Right atrium auricular region (tissue), 2 donors: ENCODE measurements around the gene LCA5. TPM values are rescaled to one million over a fixed set of nuclear protein-coding genes. Genes with fewer than 3 reads are reported as not detected.

Source experiments
- DNase-seq: peaks from one replicate; pipeline ENCODE4 v3.0.0-alpha.2; 2019; ENCODE audit warnings: low spot score
- H3K27ac ChIP-seq, 2 donors: fragments of 200-600 bp; sonication (generic); 1 replicate in 1 of 2; 2 replicates in 1 of 2; pipeline ENCODE4 v1.5.1; 2016 to 2019
- H3K27me3 ChIP-seq, 2 donors: fragments of 200-600 bp; sonication (generic); one replicate each; pipeline versions ENCODE4 v1.5.1 to v1.6.0; 2017 to 2019
- H3K36me3 ChIP-seq: fragments of 200-600 bp; sonication (generic); one replicate; pipeline ENCODE4 v1.5.1; 2016
- H3K4me1 ChIP-seq, 2 donors: fragments of 200-600 bp; sonication (generic); one replicate each; pipeline versions ENCODE4 v1.5.1 to v1.6.0; 2017 to 2019
- H3K4me3 ChIP-seq, 2 donors: fragments of 200-600 bp; sonication (generic); 1 replicate in 1 of 2; 2 replicates in 1 of 2; pipeline ENCODE4 v1.5.1; 2017 to 2019; ENCODE audit warnings: mild to moderate bottlenecking in 1 of 2, moderate library complexity in 1 of 2
- H3K9me3 ChIP-seq, 2 donors: fragments of 200-600 bp; sonication (generic); one replicate each; pipeline ENCODE4 v1.5.1; 2019
- total RNA-seq, 2 donors: library from RNA; depleted of rRNA; stranded (reverse); fragments of >200 nt; gene quantifications; one replicate each; pipeline ENCODE4 v1.1.0, GENCODE V29; 2016
- TF ChIP-seq, protein P1 (sequence below), 2 donors: fragments of 200-600 bp; sonication (generic); IDR thresholded peaks; one replicate each; pipeline ENCODE4 v1.5.1; 2019; ENCODE audit warnings: antibody characterized with exemption in 2 of 2

LCA5 gene
- total RNA-seq, 2 donors from 2014 or later, result 2.6 to 2.7 TPM

DNA sequence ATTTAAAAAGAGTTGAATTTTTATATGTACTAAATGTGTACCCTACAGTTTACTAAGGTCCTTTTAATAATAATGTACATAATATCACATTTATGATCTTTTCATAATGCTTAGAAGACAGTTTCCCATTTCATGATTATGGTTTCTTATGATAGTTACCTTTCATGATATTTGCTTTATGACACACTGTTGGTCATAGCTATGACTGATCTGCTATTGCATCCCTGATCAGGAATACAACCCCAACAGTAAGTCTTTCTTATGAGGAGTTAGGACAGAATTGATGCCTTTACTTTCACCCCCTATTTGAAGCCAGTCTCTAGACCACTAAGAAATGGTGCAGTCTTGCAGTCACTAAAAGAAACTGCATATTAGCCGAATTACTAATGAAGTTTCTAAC is 31.0 kb downstream of the LCA5 start:
- no peak overlapping the region for H3K4me3 ChIP-seq
- H3K27me3 ChIP-seq, result no peaks in the 10 kb centered on the region
- TF ChIP-seq, protein P1, sequence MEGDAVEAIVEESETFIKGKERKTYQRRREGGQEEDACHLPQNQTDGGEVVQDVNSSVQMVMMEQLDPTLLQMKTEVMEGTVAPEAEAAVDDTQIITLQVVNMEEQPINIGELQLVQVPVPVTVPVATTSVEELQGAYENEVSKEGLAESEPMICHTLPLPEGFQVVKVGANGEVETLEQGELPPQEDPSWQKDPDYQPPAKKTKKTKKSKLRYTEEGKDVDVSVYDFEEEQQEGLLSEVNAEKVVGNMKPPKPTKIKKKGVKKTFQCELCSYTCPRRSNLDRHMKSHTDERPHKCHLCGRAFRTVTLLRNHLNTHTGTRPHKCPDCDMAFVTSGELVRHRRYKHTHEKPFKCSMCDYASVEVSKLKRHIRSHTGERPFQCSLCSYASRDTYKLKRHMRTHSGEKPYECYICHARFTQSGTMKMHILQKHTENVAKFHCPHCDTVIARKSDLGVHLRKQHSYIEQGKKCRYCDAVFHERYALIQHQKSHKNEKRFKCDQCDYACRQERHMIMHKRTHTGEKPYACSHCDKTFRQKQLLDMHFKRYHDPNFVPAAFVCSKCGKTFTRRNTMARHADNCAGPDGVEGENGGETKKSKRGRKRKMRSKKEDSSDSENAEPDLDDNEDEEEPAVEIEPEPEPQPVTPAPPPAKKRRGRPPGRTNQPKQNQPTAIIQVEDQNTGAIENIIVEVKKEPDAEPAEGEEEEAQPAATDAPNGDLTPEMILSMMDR (IDR thresholded peaks at IDR 0.05), result no peak
- DNase-seq, result no peak
- no peaks in the 10 kb centered on the region for H3K4me1 ChIP-seq
- no peaks in the 10 kb centered on the region for H3K9me3 ChIP-seq
- no peak overlapping the region for H3K27ac ChIP-seq
- H3K36me3 ChIP-seq, result no peaks in the 10 kb centered on the region

DNA sequence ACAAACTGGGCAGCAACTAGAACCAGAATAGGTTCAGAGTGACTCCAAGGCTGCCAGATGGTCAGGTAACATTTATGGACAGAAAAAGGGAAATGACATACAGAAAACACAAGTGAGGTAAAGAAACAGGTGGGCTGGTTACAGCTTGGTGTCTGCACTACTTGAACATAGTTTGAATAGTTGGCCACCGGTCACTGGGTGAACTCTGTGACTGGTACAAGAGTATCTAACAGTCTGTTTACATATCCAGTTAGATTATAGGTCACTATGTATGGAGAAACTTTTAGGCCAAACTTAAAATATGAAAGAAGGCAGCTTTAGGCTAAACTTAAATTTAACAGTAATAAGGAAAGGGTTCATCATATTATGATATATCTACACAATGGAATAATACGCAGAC is 32.9 kb downstream of the LCA5 start:
- no peaks in the 10 kb centered on the region for H3K36me3 ChIP-seq
- TF ChIP-seq, protein P1 (IDR thresholded peaks at IDR 0.05), result no peak

DNA sequence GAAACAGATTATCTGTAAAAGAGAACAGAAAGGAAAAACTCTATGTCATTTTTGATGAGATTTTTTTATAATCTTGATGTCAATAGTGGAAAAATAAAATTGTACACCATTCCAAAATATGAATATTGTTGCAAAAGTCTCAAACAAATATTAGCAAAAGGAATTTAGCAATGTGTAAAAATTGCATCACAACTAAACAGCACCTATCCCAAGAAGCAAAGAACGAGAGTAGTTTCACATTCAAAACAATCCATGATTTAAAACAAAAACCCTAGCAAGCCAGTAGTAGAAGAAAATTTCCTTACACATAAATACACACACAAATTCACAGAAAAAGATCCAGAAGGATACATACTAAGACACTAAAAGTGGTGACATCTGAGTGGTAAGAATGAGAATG is 38.4 kb downstream of the LCA5 start:
- no peaks in the 10 kb centered on the region for H3K36me3 ChIP-seq
- TF ChIP-seq, protein P1 (IDR thresholded peaks at IDR 0.05), result no peak
- H3K4me3 ChIP-seq, result no peak overlapping the region
- no peak for DNase-seq
- no peak overlapping the region for H3K27ac ChIP-seq
- no peaks in the 10 kb centered on the region for H3K27me3 ChIP-seq
- H3K9me3 ChIP-seq, result no peaks in the 10 kb centered on the region
- H3K4me1 ChIP-seq, result no peaks in the 10 kb centered on the region

More for the DNA sequence above, 32.9 kb downstream of the LCA5 start:
- no peaks in the 10 kb centered on the region for H3K9me3 ChIP-seq
- no peaks in the 10 kb centered on the region for H3K27me3 ChIP-seq
- no peaks in the 10 kb centered on the region for H3K4me1 ChIP-seq
- H3K4me3 ChIP-seq, result no peak overlapping the region
- no peak for DNase-seq
- H3K27ac ChIP-seq, result no peak overlapping the region

DNA sequence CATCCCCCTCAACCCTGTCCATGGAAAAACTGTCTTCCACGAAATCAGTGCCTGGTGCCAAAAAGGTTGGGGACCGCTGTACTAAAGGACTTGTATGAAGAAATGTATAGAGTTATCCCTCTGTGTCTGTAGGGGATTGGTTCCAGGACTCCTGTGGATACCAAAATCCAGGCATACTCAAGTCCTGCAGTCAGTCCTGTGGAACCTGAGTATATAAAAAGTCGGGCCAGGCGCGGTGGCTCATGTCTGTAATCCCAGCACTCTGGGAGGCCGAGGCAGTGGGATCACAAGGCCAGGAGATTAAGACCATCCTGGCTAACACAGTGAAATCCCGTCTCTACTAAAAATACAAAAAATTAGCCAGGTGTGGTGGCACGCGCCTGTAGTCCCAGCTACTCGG is 42.0 kb downstream of the LCA5 start:
- Histone ChIP-seq H3K36me3 (no peaks in the 10 kb centered on the region), H3K27me3 (no peaks in the 10 kb centered on the region), H3K4me1 (no peaks in the 10 kb centered on the region), H3K9me3 (no peaks in the 10 kb centered on the region), H3K27ac (no peak overlapping the region), H3K4me3 (no peak overlapping the region)
- no peak for DNase-seq
- TF ChIP-seq, protein P1 (IDR thresholded peaks at IDR 0.05), result no peak

DNA sequence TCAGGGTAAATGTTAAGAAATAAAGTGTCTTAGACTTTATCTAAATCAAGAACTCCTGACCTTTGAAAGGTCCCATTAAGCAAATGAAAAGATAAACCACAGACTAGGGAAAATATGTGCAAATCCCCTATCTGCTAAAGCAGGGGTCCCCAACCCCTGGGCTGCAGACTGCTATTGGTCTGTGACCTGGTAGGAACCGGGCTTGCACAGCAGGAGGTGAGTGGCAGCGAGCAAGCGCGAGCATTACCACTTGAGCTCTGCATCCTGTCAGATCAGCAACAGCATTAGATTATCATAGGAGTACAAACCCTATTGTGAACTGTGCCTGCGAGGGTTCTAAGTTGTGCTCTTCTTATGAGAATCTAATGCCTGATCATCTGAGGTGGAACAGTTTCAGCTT is 42.4 kb downstream of the LCA5 start:
- H3K27ac ChIP-seq, result no peak overlapping the region
- no peak for DNase-seq
- TF ChIP-seq, protein P1 (IDR thresholded peaks at IDR 0.05), result no peak
- no peaks in the 10 kb centered on the region for H3K27me3 ChIP-seq
- no peaks in the 10 kb centered on the region for H3K9me3 ChIP-seq
- no peak overlapping the region for H3K4me3 ChIP-seq
- no peaks in the 10 kb centered on the region for H3K36me3 ChIP-seq
- H3K4me1 ChIP-seq, result no peaks in the 10 kb centered on the region

DNA sequence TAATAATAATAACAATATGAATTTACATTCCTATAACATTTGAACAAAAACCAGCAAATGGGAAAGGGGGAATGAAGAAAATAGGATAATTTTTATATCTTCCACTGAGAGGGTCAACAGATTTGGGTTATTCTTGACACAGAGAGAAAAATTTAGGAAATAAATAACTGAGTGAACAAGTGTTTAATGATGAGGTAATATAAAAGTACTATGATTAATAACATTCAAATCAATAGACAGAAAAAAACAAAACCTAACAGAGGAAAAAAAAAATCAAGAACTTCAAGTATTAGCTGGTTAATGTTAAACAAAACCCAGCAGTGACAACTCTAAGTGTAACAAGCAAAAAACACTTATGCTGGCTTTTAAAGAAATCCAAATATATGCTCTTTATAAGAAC is 66.5 kb downstream of the LCA5 start:
- H3K9me3 ChIP-seq, result no peaks in the 10 kb centered on the region
- H3K36me3 ChIP-seq, result no peaks in the 10 kb centered on the region
- H3K27ac ChIP-seq, result no peak overlapping the region
- TF ChIP-seq, protein P1 (IDR thresholded peaks at IDR 0.05), result no peak
- H3K4me1 ChIP-seq, result no peaks in the 10 kb centered on the region
- H3K27me3 ChIP-seq, result no peaks in the 10 kb centered on the region
- no peak for DNase-seq
- H3K4me3 ChIP-seq, result no peak overlapping the region
